Astrocyte (in vitro differentiated cells and primary cell): ENCODE results near the gene FBXO27.
"Not testable (repeated sequence)": the region's sequence is repeated elsewhere in the genome, so short reads cannot be mapped to it uniquely, and the experiment has no call there.

Source experiments
- EZH2 ChIP-seq: IDR thresholded peaks from 2 replicates; pipeline ENCODE4 v1.6.1; 2012; ENCODE audit warnings: mild to moderate bottlenecking, low read length, inconsistent platforms; ENCODE audit not compliant: insufficient read depth
- TF ChIP-seq, protein P1 (sequence below): IDR thresholded peaks from 2 replicates; pipeline ENCODE4 v1.5.1; 2011; ENCODE audit warnings: low read depth, mild to moderate bottlenecking, inconsistent platforms, low read length, moderate library complexity; ENCODE audit not compliant: insufficient read depth

DNA sequence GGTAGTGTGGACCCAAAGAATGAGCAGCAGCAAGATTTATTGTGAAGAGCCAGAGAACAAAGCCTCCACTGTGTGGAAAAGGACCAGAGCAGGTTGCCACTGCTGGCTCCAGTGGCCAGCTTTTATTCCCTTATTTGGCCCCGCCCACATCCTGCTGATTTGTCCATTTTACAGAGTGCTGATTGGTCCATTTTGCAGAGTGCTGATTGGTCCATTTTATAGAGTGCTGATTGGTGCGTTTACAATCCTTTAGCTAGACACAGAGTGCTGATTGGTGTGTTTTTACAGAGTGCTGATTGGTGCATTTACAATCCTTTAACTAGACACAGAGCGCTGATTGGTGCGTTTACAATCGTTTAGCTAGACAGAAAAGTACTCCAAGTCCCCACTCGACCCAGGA is 35.9 kb upstream of the FBXO27 start:
- TF ChIP-seq, protein P1, sequence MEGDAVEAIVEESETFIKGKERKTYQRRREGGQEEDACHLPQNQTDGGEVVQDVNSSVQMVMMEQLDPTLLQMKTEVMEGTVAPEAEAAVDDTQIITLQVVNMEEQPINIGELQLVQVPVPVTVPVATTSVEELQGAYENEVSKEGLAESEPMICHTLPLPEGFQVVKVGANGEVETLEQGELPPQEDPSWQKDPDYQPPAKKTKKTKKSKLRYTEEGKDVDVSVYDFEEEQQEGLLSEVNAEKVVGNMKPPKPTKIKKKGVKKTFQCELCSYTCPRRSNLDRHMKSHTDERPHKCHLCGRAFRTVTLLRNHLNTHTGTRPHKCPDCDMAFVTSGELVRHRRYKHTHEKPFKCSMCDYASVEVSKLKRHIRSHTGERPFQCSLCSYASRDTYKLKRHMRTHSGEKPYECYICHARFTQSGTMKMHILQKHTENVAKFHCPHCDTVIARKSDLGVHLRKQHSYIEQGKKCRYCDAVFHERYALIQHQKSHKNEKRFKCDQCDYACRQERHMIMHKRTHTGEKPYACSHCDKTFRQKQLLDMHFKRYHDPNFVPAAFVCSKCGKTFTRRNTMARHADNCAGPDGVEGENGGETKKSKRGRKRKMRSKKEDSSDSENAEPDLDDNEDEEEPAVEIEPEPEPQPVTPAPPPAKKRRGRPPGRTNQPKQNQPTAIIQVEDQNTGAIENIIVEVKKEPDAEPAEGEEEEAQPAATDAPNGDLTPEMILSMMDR = not testable (repeated sequence)
- TF ChIP-seq EZH2 = not testable (repeated sequence)
